ENCODE measurements around the gene RTL10. TPM values are rescaled to one million over a fixed set of nuclear protein-coding genes. Genes with fewer than 3 reads are reported as not detected.
A peak's percentile ranks its signal among the peaks of the same experiment; 100 is the strongest.

The RTL10 gene
- total and polyA plus RNA-seq, 2 of the 13 experiments (the other 11 are each of a cell fraction or from before 2014, with no cell fraction given), result 14.1 to 15.8 TPM

GRCh38 chr22:19879246-19879570 lies 24.5 kb upstream of the RTL10 start:
- DNase-seq (ENCODE audit: low spot score), result no peak

GRCh38 chr22:19878461-19879245 lies 24.0 kb upstream of the RTL10 start:
- Histone ChIP-seq H3K27me3 (ENCODE audit: control insufficient read depth in 1 of 2, insufficient read depth in 2 of 2, low read length in 2 of 2) (no peaks in the 10 kb centered on the region), H3K9ac (ENCODE audit: insufficient read depth, low read depth, low read length) (no peak overlapping the region), H3K4me2 (ENCODE audit: low read depth, low read length) (no peak overlapping the region), H3K79me2 (ENCODE audit: insufficient read depth, low read length) (no peaks in the 10 kb centered on the region), H3K4me3 (replicated peaks in 1 of 3; ENCODE audit: insufficient read depth in 1 of 3, low read depth in 2 of 3, low read length in 3 of 3) (no peak overlapping the region), H3K9me3 (ENCODE audit: low read length) (no peaks in the 10 kb centered on the region), H2AFZ (ENCODE audit: low read length) (no peak overlapping the region), H3K4me1 (ENCODE audit: insufficient read depth, low read length) (peaks cover 34% of the 10 kb centered on the region), H3K27ac (ENCODE audit: extremely low read length, insufficient read depth, low read length) (no peak overlapping the region), H3K36me3 (replicated peaks in 1 of 2; ENCODE audit: control insufficient read depth in 1 of 2, insufficient read depth in 2 of 2, low read length in 2 of 2) (no peaks in the 10 kb centered on the region), H4K20me1 (ENCODE audit: insufficient read depth, low read length) (no peaks in the 10 kb centered on the region)
- DNase-seq (ENCODE audit: low spot score) (no peak), ATAC-seq (no peak), FAIRE-seq (no peak)
- intact Hi-C loops (cut with micrococcal nuclease; ENCODE audit: unreplicated experiment), result no loop called here
- CTCF ChIA-PET (ENCODE audit: low intra/inter-chr PET ratio, low total read pairs), result no interaction called here
- in situ Hi-C loops (cut with HindIII; ENCODE audit: extremely low pct_ligation_motif_present, low pct_unique_long_range_greater_than_20kb), result no loop called here
- POLR2A ChIA-PET, result no interaction called here
- TF ChIP-seq TCF7 (IDR thresholded peaks at IDR 0.05; ENCODE audit: low read depth) (no peak), ZNF784 (CRISPR knock-in tag; IDR thresholded peaks at IDR 0.05; ENCODE audit: borderline replicate concordance) (no peak), POLR2G (IDR thresholded peaks at IDR 0.05; ENCODE audit: low read depth, low read length) (no peak), SNAPC5 (CRISPR knock-in tag; IDR thresholded peaks at IDR 0.05; ENCODE audit: borderline replicate concordance) (no peak), AGO2 (optimal IDR thresholded peaks at IDR 0.05; ENCODE audit: low read depth, low read length) (peak; percentile 22), SP140L (CRISPR knock-in tag; IDR thresholded peaks at IDR 0.05; ENCODE audit: borderline replicate concordance) (no peak), ZNF737 (CRISPR knock-in tag; IDR thresholded peaks at IDR 0.05; ENCODE audit: borderline replicate concordance) (no peak), CHD2 (IDR thresholded peaks at IDR 0.05; ENCODE audit: low read depth, low read length) (no peak), ETS1 (CRISPR knock-in tag; IDR thresholded peaks at IDR 0.05) (no peak)
- WGBS (ENCODE audit: low lambda C conversion rate), result 93% methylated on average over 10 of the region's 16 CpGs
- BruUV-seq (replicated peaks), result no TSS peak

More at GRCh38 chr22:19879246-19879570, 24.5 kb upstream of the RTL10 start:
- H3K9me3 ChIP-seq (ENCODE audit: low read length), result no peaks in the 10 kb centered on the region
- FAIRE-seq, result no peak
- no peak for TF ChIP-seq ATF1 (CRISPR knock-in tag; IDR thresholded peaks at IDR 0.05)
- no peak for TF ChIP-seq XBP1 (CRISPR knock-in tag; IDR thresholded peaks at IDR 0.05)
- 97% methylated on average over 6 of the region's 13 CpGs for WGBS (ENCODE audit: low lambda C conversion rate)
- H3K9ac ChIP-seq (ENCODE audit: insufficient read depth, low read depth, low read length), result no peak overlapping the region
- H2AFZ ChIP-seq (ENCODE audit: low read length), result no peak overlapping the region
- no peak overlapping the region for H3K4me2 ChIP-seq (ENCODE audit: low read depth, low read length)
- CTCF ChIA-PET (ENCODE audit: low intra/inter-chr PET ratio, low total read pairs), result no interaction called here
- in situ Hi-C loops (cut with HindIII; ENCODE audit: extremely low pct_ligation_motif_present, low pct_unique_long_range_greater_than_20kb) (no loop called here), intact Hi-C loops (cut with micrococcal nuclease; ENCODE audit: unreplicated experiment) (no loop called here)
- no peaks in the 10 kb centered on the region for H3K27me3 ChIP-seq (ENCODE audit: control insufficient read depth in 1 of 2, insufficient read depth in 2 of 2, low read length in 2 of 2)
- POLR2A ChIA-PET, result no interaction called here
- BruUV-seq (replicated peaks), result no TSS peak
- no peak overlapping the region for H3K27ac ChIP-seq (ENCODE audit: extremely low read length, insufficient read depth, low read length)
- H3K4me1 ChIP-seq (ENCODE audit: insufficient read depth, low read length), result peaks cover 34% of the 10 kb centered on the region
- no peaks in the 10 kb centered on the region for H3K79me2 ChIP-seq (ENCODE audit: insufficient read depth, low read length)
- no peak for ATAC-seq
- no peaks in the 10 kb centered on the region for H3K36me3 ChIP-seq (replicated peaks in 1 of 2; ENCODE audit: control insufficient read depth in 1 of 2, insufficient read depth in 2 of 2, low read length in 2 of 2)
- no peaks in the 10 kb centered on the region for H4K20me1 ChIP-seq (ENCODE audit: insufficient read depth, low read length)
- no peak overlapping the region for H3K4me3 ChIP-seq (replicated peaks in 1 of 3; ENCODE audit: insufficient read depth in 1 of 3, low read depth in 2 of 3, low read length in 3 of 3)

All from HepG2 (cell line).